Measurements from ENCODE around the gene ERC2. TPM values are rescaled to one million over a fixed set of nuclear protein-coding genes. Genes with fewer than 3 reads are reported as not detected.

Gene ERC2
- total and polyA plus RNA-seq, 9 donors = 0.52 to 2.0 (median 0.82) TPM

DNA sequence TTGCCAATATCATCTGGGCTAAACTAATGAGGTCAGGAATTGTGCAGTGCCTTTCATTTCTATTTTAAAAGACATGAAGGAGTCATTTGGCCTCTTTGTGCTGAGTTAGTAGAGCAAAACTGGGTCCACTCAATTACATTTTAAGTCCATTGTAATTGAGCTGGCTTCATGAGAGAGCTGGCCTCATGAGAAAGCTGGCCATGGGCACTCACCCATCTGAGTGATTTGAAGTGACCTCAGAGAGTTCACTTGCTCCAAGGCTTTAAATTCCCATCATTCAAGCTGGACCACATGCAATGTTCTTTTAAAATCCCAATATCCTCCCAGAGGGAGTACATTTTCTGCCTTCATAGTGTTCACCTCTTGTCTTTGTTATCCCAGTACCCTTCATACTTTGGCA, 645.3 kb downstream of the ERC2 start:
- Histone ChIP-seq H3K27ac (ENCODE audit: low read length) (no peak overlapping the region), H3K36me3 (ENCODE audit: control insufficient read depth, insufficient read depth, low read length) (no peaks in the 10 kb centered on the region), H3K27me3 (ENCODE audit: control insufficient read depth, insufficient read depth, low read length) (no peaks in the 10 kb centered on the region), H3K4me3 (ENCODE audit: low read length) (no peak overlapping the region), H3K4me1 (ENCODE audit: control insufficient read depth, insufficient read depth, low read length) (no peaks in the 10 kb centered on the region), H3K9me3 (replicated peaks; ENCODE audit: control insufficient read depth, low read depth, low read length) (no peaks in the 10 kb centered on the region)
- no peak for DNase-seq

DNA sequence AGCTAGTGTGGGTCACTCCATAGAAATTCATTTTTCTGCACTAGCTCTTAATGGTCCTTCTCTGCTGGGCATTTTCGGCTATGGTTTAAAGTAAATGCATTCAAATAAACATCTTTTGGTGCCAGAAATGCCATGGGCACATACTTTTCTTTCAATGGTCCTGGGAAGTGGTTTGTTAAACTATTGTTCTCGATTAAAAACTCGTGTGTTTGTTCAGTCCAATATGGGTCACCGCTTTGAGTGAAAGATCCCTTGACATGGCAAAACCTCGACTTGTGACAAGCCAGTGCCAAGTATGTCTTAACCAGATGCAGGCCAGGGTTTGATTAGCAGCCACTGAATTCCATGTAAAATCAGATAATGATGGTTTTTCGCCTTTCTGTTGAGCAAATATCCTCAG, 649.3 kb downstream of the ERC2 start:
- Histone ChIP-seq H3K4me1 (ENCODE audit: control insufficient read depth, insufficient read depth, low read length) (no peaks in the 10 kb centered on the region), H3K27me3 (ENCODE audit: control insufficient read depth, insufficient read depth, low read length) (no peaks in the 10 kb centered on the region), H3K9me3 (replicated peaks; ENCODE audit: control insufficient read depth, low read depth, low read length) (no peaks in the 10 kb centered on the region), H3K36me3 (ENCODE audit: control insufficient read depth, insufficient read depth, low read length) (no peaks in the 10 kb centered on the region), H3K4me3 (ENCODE audit: low read length) (no peak overlapping the region), H3K27ac (ENCODE audit: low read length) (no peak overlapping the region)
- DNase-seq = no peak
- 77% methylated on average over 4 of the region's 6 CpGs for WGBS (ENCODE audit: insufficient coverage)

DNA sequence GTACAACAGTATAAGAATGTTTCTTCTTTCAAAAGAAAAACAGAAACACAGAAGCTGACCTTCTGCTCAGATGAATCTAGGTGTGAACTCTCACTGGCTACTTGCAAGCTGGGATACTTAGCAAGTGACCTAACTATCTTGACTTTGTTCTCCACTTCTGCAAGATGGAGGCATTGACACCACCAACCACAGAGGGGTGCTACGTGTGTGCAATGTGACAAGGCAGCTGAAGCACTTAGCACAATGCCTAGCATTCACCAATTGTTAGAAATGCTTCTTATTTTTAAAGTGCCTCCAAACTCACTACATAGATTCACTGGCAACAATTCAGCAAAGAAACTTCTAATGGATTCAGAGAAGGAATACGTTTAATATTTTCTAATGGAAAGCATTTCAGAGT, 649.8 kb downstream of the ERC2 start:
- H3K4me3 ChIP-seq (ENCODE audit: low read length) = no peak overlapping the region
- no peaks in the 10 kb centered on the region for H3K27me3 ChIP-seq (ENCODE audit: control insufficient read depth, insufficient read depth, low read length)
- no peak overlapping the region for H3K27ac ChIP-seq (ENCODE audit: low read length)
- WGBS (ENCODE audit: insufficient coverage) = 60% methylated on average over 1 of the region's 2 CpGs
- DNase-seq = peak; percentile 11
- H3K9me3 ChIP-seq (replicated peaks; ENCODE audit: control insufficient read depth, low read depth, low read length) = no peaks in the 10 kb centered on the region
- no peaks in the 10 kb centered on the region for H3K4me1 ChIP-seq (ENCODE audit: control insufficient read depth, insufficient read depth, low read length)
- no peaks in the 10 kb centered on the region for H3K36me3 ChIP-seq (ENCODE audit: control insufficient read depth, insufficient read depth, low read length)

DNA sequence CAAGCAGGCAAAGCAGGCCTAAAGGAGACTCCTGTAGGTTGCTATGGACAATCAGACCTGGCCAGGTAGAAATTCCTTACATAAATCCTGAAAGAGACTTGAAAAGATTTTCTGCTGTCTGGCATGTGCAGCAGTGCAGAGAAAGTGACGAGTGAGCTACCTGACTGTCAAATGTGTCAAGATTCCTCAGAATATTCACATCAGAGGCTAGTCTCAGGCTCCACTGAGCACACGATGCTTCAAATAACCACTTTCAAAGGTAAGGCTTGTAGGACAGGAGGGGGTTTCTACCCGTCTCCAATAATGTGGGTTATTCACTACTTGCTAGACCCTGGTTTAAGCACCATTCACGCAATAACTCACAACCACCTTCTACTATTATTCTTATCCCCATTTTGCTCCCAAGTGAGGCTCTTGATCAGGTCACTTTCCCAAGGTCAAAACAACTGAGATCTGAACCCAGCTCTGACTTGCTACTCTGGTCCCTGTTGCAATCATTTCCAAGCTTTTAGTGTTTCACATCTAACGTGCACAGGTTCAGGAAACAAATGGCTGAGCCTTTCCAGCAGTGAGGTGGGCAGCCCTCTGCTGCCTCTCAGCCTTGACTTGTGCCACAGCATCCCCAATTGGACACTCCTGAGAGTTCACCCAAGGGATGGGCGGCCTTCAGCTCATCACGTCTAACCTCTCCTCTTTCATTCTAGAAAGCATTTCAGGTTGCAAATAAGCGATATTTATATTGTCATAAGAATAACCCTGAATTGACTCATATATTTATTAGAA, 651.3 kb downstream of the ERC2 start:
- H3K27ac ChIP-seq (ENCODE audit: low read length) = no peak overlapping the region
- DNase-seq = no peak
- 58% methylated on average over 3 of the region's 8 CpGs for WGBS (ENCODE audit: insufficient coverage)
- no peaks in the 10 kb centered on the region for H3K4me1 ChIP-seq (ENCODE audit: control insufficient read depth, insufficient read depth, low read length)
- H3K27me3 ChIP-seq (ENCODE audit: control insufficient read depth, insufficient read depth, low read length) = no peaks in the 10 kb centered on the region
- no peak overlapping the region for H3K4me3 ChIP-seq (ENCODE audit: low read length)
- no peaks in the 10 kb centered on the region for H3K9me3 ChIP-seq (replicated peaks; ENCODE audit: control insufficient read depth, low read depth, low read length)
- H3K36me3 ChIP-seq (ENCODE audit: control insufficient read depth, insufficient read depth, low read length) = no peaks in the 10 kb centered on the region

DNA sequence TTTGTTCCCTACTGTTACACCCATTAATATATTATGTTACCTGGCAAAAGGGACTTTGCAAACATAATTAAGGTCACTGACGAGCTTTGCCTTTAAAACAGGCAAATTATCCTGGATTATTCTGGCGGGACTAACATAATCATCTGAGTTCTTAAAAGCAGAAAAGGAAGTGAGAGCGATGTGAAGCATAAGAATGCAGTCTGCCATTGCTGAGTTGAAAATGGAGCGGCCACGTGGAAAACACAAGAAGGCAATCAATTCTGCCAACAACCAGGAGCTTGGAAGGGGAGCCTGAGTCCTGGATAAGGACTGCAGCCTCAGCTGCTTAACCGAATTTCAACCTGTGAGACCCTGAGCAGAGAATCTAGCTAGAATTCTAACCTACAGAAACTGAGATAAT, 653.0 kb downstream of the ERC2 start:
- H3K4me1 ChIP-seq (ENCODE audit: control insufficient read depth, insufficient read depth, low read length) = no peaks in the 10 kb centered on the region
- H3K36me3 ChIP-seq (ENCODE audit: control insufficient read depth, insufficient read depth, low read length) = no peaks in the 10 kb centered on the region
- H3K9me3 ChIP-seq (replicated peaks; ENCODE audit: control insufficient read depth, low read depth, low read length) = no peaks in the 10 kb centered on the region
- 79% methylated on average over 4 of the region's 6 CpGs for WGBS (ENCODE audit: insufficient coverage)
- H3K4me3 ChIP-seq (ENCODE audit: low read length) = no peak overlapping the region
- H3K27me3 ChIP-seq (ENCODE audit: control insufficient read depth, insufficient read depth, low read length) = no peaks in the 10 kb centered on the region
- DNase-seq = no peak
- H3K27ac ChIP-seq (ENCODE audit: low read length) = no peak overlapping the region

DNA sequence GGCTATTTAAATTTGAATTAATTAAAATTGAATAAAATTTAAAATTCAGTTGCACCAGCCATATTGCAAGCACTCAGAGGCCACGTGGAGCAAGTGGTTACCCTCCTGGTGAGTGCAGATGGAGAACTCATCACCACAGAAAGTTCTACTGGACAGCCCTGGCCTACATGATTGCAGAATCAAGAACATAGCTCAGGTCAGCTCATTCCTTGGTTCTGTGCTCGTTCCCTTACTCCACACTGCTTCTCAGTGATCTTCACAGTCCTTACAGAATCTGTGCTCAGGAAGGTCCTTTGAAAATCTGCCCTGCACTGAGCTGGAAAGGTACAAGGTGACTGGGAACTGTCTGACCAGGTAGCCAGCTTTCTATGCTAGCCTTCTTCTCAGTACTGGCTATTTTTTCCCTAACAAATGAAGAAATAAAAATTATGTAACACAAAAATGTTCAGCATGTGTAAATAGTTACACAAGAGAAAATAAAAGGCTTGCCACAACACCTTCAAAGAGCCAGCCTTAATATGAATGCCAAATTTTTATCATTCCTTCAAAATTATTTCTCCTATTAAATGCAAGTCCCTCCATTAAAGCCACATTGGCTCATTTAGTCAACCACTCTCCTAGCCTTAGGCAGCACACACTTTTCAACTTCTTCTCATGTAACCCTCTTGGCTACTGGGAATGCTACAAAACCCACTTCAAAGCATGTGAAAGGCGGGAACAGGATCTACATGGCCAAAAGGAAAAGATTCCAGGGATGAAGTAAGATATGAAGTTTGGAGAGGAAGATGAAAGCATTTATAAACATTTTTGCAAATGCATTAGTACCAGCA, 654.8 kb downstream of the ERC2 start:
- 55% methylated on average over 2 of the region's 3 CpGs for WGBS (ENCODE audit: insufficient coverage)
- Histone ChIP-seq H3K36me3 (ENCODE audit: control insufficient read depth, insufficient read depth, low read length) (no peaks in the 10 kb centered on the region), H3K27me3 (ENCODE audit: control insufficient read depth, insufficient read depth, low read length) (no peaks in the 10 kb centered on the region), H3K4me3 (ENCODE audit: low read length) (no peak overlapping the region), H3K4me1 (ENCODE audit: control insufficient read depth, insufficient read depth, low read length) (no peaks in the 10 kb centered on the region), H3K9me3 (replicated peaks; ENCODE audit: control insufficient read depth, low read depth, low read length) (no peaks in the 10 kb centered on the region), H3K27ac (ENCODE audit: low read length) (no peak overlapping the region)
- DNase-seq = no peak

DNA sequence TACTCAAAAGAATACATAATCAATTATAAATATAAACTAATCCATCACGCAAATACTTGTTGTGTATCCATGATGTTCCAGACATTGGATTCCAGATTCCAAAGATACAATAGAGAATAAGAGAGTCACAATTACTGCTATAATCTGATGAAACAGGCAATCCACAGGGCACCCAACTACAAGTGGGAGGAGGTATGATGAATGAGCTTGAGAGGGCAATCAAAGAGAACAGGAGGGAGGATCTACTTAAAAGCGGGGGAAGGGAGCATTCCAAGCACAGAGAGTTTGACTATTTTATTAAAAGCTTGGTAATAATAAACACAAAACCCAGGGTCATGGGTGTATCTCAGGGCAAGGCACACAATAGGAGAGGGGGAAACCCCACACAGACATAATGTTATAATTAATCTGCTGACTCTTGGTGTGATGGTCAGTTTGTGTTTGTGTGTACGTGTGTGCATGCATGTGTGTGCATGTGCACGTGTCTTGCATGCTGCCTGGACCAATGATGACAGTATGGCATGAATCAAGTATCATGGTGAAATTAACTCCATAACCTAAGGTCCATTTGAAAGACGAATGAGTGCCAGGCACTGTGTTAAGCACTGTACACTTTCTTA, 655.8 kb downstream of the ERC2 start:
- no peak overlapping the region for H3K27ac ChIP-seq (ENCODE audit: low read length)
- no peak overlapping the region for H3K4me3 ChIP-seq (ENCODE audit: low read length)
- H3K27me3 ChIP-seq (ENCODE audit: control insufficient read depth, insufficient read depth, low read length) = no peaks in the 10 kb centered on the region
- 53% methylated on average over 2 of the region's 5 CpGs for WGBS (ENCODE audit: insufficient coverage)
- H3K36me3 ChIP-seq (ENCODE audit: control insufficient read depth, insufficient read depth, low read length) = no peaks in the 10 kb centered on the region
- DNase-seq = no peak
- H3K9me3 ChIP-seq (replicated peaks; ENCODE audit: control insufficient read depth, low read depth, low read length) = no peaks in the 10 kb centered on the region
- no peaks in the 10 kb centered on the region for H3K4me1 ChIP-seq (ENCODE audit: control insufficient read depth, insufficient read depth, low read length)

DNA sequence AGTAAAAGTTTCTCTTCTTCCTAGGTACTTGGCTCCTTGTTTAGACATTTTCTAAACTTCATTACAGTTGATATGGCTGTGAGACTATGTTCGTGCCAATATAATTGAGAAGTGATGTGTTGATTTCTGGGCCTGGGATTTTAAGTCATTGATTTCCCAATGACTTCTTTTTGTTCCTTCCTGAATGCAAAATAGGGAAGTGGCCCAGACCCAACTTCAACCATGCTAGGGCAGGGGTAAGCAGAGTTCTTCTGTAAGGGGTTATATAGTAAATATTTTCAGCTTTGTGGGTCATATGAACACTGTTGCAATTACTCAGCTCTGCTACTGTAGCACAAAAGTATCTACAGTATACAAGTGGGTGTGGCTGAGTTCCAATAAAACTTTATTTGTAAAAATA, 661.1 kb downstream of the ERC2 start:
- no CpG with 5 or more reads among the region's 1 CpG for WGBS (ENCODE audit: insufficient coverage)
- no peak for DNase-seq
- no peaks in the 10 kb centered on the region for H3K4me1 ChIP-seq (ENCODE audit: control insufficient read depth, insufficient read depth, low read length)
- H3K27me3 ChIP-seq (ENCODE audit: control insufficient read depth, insufficient read depth, low read length) = no peaks in the 10 kb centered on the region
- no peaks in the 10 kb centered on the region for H3K9me3 ChIP-seq (replicated peaks; ENCODE audit: control insufficient read depth, low read depth, low read length)
- no peak overlapping the region for H3K4me3 ChIP-seq (ENCODE audit: low read length)
- H3K36me3 ChIP-seq (ENCODE audit: control insufficient read depth, insufficient read depth, low read length) = no peaks in the 10 kb centered on the region
- H3K27ac ChIP-seq (ENCODE audit: low read length) = no peak overlapping the region

DNA sequence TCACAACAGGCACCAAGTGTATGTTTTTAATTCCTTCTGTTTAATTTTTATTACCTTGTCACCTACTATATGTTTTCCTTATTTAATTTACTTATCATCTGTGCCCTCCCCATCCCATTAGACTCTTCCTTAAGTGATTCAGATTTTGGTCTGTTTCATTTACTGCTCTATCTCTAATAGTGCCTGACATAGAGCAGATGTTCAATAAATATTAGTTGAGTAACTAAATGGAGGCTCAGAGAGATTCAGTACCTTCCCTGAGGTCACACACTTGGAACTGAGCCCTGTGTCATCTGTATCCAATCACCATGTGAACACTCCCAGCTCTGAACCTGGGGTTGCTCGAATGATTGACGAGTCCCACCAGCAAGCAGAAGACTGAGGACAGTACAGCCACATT, 663.1 kb downstream of the ERC2 start:
- WGBS (ENCODE audit: insufficient coverage) = no CpG with 5 or more reads among the region's 2 CpGs
- Histone ChIP-seq H3K4me1 (ENCODE audit: control insufficient read depth, insufficient read depth, low read length) (no peaks in the 10 kb centered on the region), H3K9me3 (replicated peaks; ENCODE audit: control insufficient read depth, low read depth, low read length) (no peaks in the 10 kb centered on the region), H3K36me3 (ENCODE audit: control insufficient read depth, insufficient read depth, low read length) (no peaks in the 10 kb centered on the region), H3K4me3 (ENCODE audit: low read length) (no peak overlapping the region), H3K27me3 (ENCODE audit: control insufficient read depth, insufficient read depth, low read length) (no peaks in the 10 kb centered on the region), H3K27ac (ENCODE audit: low read length) (no peak overlapping the region)
- DNase-seq = no peak

All from muscle of leg (tissue), 11 donors.